HG03354 (cell line): ENCODE data around the gene ZNF366.
"Not testable (repeated sequence)": the region's sequence is repeated elsewhere in the genome, so short reads cannot be mapped to it uniquely, and the experiment has no call there.

Experiments used
- ATAC-seq: cut with Tn5 transposase; IDR thresholded peaks from one replicate; pipeline ENCODE4 v1.9.1; 2021; ENCODE audit warnings: mild to moderate bottlenecking; ENCODE audit not compliant: unreplicated experiment, poor library complexity, severe bottlenecking

ZNF366 gene

DNA sequence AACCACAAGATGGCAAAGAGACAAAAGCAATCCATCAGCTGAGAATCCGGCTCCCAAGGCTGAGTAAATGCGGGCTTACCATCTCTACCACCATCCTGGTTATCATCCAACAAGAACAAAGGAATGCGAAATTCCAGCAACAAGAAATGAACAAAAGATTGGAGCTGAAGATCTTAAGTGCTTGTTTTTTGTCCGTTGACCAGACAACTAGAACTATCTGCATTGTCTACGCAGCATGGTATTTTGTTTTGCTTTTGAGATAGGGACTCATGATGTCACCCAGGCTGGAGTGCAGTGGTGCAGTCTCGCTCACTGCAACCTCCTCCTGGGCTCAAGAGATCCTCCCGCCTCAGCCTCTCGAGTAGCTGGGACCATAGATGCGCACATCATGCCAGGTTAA lies 88.9 kb downstream of the ZNF366 start:
- ATAC-seq: no peak

- ATAC-seq: no peak
Measured at GRCh38 chr5:72417333-72418062, 89.7 kb downstream of the ZNF366 start.

DNA sequence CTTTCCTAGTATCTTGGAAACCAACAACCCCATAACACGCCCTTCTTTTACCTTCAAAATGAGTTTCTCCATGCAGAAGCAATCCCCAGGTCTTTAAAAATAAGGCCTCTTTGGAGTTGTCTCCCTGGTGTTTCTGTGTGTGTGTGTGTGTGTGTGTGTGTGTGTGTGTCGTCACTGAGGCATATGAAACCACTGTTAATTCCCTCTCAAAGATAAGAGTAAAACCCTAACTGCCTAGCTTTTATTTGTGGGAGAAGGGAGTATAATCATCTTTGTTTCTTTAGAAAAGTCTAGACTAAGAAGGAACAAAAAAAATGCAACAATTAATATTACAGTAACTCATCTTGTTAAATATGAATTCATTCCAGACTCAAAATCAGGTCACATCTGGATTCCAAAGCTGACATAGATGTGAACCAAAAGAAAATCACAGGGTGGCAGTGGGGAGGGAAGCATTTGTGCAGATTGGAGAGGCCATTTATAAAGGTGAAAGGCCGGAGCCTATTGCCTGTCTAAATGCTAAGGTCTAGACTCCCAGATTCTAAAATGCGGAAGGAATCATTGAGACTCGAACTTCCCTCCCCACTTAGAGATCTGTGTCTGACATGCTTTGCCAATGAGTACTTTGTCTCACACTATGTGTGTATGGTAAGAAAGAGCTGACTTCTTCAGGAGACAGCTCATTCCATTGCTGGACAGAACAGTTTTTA lies 91.4 kb downstream of the ZNF366 start:
- no peak for ATAC-seq

GRCh38 chr5:72412283-72413055 lies 94.7 kb downstream of the ZNF366 start:
- ATAC-seq: no peak

- ATAC-seq: no peak
Measured at GRCh38 chr5:72410688-72411295, 96.4 kb downstream of the ZNF366 start.

GRCh38 chr5:72408603-72409002 lies 98.6 kb downstream of the ZNF366 start:
- no peak for ATAC-seq

DNA sequence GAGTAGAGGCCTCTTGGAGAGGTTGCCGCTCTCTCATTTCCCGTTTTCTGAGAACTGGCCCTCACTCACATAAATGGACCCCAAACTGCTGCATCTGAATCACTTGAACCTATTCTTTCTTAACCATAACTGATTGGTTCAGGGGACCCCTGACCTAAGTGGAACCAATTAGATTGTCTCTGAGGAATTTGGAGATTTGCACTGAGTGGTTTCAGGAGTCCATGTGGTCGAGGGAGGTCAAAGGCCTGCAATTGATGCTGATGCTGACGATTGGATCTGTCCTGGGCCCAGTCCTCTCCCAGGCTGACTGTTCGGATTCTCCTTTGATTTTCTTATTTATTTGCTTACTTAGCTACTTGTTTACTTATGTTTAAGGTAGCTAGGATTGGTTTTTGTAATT lies 99.1 kb downstream of the ZNF366 start:
- no peak for ATAC-seq

DNA sequence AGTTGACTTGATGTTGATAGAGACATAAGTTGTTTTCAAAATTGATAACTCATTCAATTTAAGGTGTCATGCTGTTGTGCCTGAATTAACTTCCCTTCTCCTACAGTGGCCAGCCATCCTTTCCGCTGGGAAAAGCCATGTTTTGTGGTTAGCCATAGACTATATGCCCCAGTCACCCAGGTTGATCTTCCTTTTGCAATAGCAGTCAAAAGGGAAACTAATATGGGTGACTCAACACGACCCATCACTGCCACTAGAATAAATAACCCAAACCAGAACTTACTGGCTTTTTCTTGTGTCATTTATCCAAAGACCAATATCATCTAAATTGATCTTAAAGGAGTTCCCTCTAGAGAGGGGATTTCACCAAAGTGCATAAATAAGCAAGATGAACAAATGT lies 99.7 kb downstream of the ZNF366 start:
- no peak for ATAC-seq

DNA sequence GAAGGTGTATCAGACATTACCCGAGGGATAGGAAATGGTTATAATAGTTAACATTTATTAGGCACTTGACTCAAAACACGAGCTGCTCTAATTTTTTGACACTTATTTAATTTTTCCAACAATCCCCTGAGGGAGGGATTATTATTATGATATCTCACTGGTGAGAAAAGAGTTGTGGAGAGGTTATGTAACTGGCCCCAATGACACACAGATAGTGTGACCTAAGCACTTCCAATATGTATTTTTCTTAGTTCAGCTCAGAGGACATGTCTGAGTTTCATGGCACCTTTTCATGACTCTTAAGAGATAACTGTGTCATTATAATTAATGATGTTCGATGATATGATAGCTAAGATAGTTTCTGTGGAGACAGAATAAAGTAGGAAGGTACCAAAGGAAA lies 100.1 kb downstream of the ZNF366 start:
- ATAC-seq: no peak

- not testable (repeated sequence) for ATAC-seq
Measured at GRCh38 chr5:72404771-72405170, 102.4 kb downstream of the ZNF366 start.

DNA sequence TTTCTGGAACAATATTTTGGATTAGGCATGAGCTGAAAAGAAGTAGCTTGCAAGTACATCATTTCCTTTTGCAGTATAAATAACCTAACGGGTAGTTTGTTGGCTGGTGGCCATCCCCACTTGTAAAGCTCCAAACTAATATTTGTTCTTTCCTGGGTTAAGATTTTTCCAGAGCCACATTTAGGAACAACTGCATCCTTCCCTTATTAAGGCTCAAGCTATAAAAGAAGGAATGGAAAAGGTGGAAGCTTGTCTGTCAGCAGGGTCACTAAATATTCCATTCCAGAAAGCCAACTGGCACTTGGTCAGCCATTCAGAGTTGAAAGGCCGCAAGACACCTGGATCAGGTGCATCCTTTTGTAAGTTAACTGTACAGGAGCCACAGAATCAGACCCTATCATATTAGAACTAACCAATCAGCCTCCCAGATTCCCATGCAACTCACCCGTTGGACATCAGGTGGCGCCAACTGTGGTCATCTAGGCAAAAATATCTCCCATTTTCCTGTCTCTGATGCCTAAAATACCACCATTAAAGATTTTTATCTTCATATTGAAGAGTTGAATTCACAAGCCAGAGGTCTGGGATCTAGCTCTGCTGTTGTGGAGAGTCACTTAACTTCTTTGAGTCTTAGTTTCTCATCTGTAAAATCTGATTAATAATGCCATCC lies 104.1 kb downstream of the ZNF366 start:
- no peak for ATAC-seq

GRCh38 chr5:72402381-72402890 lies 104.8 kb downstream of the ZNF366 start:
- ATAC-seq: no peak

GRCh38 chr5:72400950-72401349 lies 106.3 kb downstream of the ZNF366 start:
- ATAC-seq: no peak

GRCh38 chr5:72397836-72398235 lies 109.4 kb downstream of the ZNF366 start:
- ATAC-seq: no peak

DNA sequence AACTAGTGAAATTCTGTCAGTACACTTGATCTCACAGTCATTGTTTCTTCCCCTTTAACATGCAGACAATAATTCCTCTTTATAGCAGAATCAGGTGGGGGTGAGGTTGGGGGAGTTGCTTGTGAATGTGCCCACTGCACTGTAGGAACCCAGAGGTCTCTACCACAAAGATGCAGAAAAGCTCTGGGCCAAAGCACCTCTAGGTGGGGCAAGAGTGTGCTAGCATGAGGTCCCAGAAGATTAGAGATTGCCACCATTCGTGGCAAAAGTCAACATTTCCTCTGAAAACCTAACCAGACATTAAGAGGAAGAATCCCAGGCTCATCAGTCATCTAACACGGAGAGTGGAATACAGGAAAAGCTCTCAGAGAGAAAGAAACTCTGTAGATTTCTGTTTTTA lies 112.5 kb downstream of the ZNF366 start:
- no peak for ATAC-seq

GRCh38 chr5:72393052-72393451 lies 114.2 kb downstream of the ZNF366 start:
- no peak for ATAC-seq
